ENCODE results near the gene CILP2.

DNA sequence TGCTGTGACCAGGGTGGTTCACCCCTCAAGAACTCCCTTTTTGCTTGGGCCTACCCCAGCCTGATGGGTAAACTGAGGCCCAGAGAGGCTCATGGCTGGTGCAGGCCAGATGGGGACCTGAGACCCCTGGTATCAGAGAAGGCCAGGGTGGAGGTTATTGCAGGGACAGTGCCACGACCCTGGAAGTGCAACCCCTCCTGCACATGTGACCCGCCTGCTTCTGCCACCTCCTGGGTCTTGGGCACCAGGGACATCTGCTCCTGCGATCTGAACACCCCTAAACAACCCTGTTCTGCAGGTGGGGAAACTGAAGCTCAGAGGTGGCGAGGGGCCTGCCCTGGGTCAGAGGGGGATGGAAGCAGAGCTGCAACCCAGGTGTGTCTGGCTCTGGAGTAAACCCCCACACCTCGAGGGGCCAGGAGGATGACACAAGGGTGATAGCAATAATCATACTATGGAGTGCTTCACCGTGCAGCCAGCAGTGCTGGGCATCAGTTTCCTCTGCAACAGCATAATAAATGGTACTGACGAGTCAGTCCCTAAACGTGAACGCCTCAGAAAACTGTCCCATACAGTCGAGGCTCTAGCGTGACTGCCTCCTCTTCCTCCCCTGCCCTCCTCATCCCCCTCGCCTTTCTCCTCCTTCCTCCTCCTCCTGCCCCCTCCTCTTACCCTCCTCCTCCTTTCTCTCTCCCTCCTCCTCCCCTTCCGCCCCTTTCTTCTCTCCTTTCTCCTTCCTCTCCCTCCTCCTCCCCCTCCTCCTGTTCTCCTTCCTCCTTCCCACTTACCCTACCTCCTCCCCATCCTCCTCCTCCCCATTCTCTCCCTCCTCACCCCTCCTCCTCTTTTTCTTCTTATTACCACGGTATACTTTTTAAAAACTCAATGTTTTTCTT is 5.0 kb upstream of the CILP2 start:
- TF ChIP-seq FOXP1 (CRISPR knock-in tag; IDR thresholded peaks at IDR 0.05) (no peak), POLR2A (conservative IDR thresholded peaks at IDR 0.05) (no peak)
- TF ChIP-seq, protein P1, sequence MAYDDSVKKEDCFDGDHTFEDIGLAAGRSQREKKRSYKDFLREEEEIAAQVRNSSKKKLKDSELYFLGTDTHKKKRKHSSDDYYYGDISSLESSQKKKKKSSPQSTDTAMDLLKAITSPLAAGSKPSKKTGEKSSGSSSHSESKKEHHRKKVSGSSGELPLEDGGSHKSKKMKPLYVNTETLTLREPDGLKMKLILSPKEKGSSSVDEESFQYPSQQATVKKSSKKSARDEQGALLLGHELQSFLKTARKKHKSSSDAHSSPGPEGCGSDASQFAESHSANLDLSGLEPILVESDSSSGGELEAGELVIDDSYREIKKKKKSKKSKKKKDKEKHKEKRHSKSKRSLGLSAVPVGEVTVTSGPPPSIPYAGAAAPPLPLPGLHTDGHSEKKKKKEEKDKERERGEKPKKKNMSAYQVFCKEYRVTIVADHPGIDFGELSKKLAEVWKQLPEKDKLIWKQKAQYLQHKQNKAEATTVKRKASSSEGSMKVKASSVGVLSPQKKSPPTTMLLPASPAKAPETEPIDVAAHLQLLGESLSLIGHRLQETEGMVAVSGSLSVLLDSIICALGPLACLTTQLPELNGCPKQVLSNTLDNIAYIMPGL (CRISPR knock-in tag; IDR thresholded peaks at IDR 0.05): no peak

Data from K562 (cell line).